Measurements from ENCODE around the gene FADS2. TPM values are rescaled to one million over a fixed set of nuclear protein-coding genes. Genes with fewer than 3 reads are reported as not detected.

FADS2 gene
- 10 to 100 TPM in 3 of 4 donors, 1 to 10 TPM in 1; 5.4 to 24.8 (median 14.7) TPM for total RNA-seq

DNA sequence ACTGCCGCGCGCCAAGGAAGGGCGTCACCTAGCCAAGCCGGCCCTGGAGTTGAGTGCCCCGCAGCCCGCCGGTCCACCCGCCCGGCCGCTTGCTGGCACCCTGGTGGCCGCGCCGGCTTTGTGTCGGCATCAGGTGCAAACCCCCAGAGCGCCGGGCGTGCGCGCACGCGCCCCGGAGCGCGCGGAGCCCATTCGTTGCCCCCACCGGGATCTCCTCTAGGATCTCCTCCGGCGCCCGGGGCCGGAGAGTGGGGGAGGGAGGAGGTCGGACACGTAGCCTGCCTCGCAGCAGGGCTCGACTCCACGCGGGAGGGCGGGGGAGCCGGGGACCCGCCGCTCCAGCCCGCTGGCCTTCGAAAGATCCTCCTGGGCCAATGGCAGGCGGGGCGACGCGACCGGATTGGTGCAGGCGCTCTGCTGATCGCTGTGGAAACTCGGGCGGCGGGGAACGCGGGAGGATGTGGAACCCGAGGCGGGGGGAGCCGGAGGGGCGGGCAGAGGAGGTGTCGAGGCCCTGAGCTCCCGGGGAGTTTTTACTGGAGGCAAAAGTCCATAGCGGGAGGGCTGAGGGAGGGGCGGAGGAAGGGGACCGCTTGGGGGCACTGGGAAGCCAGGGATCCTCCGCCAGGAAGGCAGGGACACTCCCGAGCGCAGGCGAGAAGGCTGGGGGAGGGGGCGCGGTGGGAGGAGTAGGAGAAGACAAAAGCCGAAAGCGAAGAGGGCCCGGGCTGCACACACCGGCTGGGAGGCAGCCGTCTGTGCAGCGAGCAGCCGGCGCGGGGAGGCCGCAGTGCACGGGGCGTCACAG is at the start of gene FADS2:
Gene FADS2 (plus strand): TSS at position 730 of the 808 bp plus-strand sequence. CDS start 91 bp downstream, outside the sequence.
- TF ChIP-seq, protein P1, sequence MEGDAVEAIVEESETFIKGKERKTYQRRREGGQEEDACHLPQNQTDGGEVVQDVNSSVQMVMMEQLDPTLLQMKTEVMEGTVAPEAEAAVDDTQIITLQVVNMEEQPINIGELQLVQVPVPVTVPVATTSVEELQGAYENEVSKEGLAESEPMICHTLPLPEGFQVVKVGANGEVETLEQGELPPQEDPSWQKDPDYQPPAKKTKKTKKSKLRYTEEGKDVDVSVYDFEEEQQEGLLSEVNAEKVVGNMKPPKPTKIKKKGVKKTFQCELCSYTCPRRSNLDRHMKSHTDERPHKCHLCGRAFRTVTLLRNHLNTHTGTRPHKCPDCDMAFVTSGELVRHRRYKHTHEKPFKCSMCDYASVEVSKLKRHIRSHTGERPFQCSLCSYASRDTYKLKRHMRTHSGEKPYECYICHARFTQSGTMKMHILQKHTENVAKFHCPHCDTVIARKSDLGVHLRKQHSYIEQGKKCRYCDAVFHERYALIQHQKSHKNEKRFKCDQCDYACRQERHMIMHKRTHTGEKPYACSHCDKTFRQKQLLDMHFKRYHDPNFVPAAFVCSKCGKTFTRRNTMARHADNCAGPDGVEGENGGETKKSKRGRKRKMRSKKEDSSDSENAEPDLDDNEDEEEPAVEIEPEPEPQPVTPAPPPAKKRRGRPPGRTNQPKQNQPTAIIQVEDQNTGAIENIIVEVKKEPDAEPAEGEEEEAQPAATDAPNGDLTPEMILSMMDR (IDR thresholded peaks at IDR 0.05; ENCODE audit: low read depth), result no peak

DNA sequence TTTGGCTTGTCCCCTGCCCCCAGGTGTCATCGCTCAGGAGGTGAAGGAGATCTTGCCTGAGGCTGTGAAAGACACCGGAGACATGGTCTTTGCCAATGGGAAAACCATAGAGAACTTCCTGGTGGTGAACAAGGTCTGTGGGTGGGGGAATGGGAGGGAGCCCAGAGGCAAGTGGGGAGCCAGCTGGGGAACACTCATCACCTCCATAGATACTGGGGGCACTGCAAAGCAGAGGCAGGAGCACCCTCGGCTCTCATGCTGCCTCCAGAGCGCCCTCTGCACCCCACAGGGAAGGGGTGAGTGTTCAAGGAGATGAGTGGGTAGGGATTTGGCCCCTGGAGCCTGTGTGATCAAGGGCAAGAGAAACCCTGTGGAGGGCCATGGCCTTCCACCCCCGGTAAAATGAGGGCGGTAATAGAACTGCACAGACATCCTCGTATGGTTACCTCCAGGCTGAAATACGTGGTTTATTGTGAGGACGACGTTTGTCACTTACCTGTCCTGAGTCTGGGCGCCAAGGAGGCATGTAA is 49.7 kb upstream of the FADS2 start:
- TF ChIP-seq, protein P1 (IDR thresholded peaks at IDR 0.05; ENCODE audit: low read depth), result no peak

DNA sequence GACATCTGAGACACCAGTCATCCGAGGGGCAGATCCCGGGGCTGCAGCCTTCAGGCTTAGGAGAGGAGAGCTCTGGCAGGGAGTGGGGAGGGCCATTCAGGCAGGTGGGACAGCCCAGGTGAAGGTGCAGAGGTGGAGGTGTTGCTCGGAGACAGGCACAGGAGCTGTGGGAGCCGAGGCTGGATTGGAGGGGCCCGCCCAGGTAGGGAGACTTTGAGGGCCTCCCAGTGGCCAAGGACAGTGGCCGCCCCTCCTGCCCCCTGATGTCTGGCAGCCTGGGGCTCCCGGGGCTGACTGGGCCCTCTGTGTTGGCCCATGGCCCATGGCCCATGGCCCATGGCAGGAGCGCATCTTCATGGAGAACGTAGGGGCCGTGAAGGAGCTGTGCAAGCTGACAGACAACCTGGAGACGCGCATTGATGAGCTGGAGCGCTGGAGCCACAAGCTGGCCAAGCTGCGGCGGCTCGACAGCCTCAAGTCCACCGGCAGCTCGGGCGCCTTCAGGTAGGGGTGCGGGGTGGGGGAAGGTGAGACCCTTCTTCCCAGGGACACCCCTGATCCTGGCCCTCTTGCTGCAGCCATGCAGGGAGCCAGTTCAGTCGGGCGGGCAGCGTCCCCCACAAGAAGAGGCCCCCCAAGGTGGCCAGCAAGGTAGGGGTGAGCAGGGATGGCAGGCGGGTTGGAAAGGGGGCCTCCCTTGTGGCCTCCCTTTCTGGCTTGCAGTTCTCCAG is 49.0 kb upstream of the FADS2 start:
- TF ChIP-seq, protein P1 (IDR thresholded peaks at IDR 0.05; ENCODE audit: low read depth), result no peak

DNA sequence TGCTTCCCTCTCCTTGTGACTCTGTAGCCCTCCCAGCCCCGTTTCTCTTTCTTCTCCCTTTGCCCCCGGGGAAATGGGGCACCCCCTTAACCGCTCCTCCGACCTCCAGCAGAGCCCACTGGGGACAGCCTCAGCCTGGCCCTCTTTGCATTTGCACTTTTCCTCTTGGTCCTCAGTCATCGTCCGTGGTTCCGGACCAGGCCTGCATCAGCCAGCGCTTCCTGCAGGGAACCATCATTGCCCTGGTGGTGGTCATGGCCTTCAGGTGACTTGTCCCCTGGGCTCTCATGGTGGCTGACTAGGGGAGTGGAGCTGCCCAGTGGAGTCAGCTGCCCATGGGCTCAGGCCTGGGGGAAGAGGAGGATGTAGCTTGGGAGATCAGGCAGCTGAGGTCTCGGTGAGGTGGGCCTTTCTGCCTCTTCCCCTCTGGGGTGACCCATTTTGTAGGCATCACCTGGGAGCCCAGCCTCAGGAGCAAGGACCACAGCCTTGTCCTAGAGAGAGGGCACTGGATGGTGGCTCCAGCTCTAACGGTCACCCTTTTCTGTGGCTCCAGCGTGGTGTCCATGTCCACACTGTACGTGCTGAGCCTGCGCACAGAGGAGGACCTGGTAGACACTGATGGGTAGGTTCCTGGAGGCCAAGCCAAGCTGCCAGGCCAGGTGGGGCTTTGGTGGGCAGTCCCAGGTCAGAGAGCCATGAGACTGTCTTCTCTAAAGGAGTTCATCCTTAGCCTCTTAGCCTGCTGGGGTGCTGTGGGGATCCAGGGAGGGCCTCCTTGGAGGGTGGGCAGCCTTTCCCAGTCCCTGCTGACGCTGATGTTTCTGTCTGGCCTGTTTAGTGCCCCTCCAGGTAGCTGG is 48.2 kb upstream of the FADS2 start:
- TF ChIP-seq, protein P1 (IDR thresholded peaks at IDR 0.05; ENCODE audit: low read depth), result no peak

DNA sequence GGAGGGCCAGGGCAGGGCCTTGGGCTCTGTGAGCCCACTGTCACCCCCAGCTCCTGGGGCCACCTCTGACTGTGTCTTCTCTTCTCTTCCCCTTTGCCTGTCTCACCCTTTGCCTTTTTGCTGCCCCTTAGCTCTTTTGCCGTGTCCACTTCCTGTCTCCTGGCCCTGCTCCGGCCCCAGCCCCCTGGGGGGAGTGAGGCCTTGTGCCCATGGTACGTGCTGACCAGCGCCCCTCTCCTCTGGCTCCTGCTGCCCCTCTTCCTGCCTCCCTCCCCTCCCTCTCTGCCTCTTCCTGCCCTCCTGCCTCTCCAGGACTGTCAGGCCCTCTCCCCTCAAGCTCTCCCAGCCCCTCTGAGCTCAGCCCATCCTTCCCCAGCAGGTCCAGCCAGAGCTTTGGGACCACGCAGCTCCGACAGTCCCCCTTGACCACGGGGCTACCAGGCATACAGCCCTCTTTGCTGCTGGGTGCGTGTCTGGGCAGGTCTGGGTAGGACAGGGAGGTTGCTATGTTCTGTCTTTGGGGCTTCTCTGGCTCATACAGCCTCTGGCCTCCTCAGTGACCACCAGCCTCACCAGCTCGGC is 47.4 kb upstream of the FADS2 start:
- TF ChIP-seq, protein P1 (IDR thresholded peaks at IDR 0.05; ENCODE audit: low read depth), result no peak

DNA sequence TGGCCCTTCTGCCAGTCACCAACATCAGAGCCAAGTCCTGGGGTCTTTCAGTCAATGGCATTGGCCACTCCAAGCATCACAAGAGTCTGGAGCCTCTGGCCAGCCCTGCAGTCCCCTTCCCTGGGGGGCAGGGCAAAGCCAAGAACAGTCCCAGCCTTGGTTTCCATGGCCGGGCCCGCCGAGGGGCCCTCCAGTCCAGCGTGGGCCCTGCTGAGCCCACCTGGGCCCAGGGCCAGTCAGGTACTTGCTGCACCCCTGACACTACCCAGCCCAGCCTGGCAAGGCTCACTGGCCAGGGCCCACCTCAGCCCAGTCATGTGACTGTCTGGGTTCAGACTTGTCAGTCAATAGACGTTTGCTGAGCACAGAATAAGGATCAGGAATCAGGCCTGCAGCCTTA is 46.5 kb upstream of the FADS2 start:
- TF ChIP-seq, protein P1 (IDR thresholded peaks at IDR 0.05; ENCODE audit: low read depth), result no peak
